Right cardiac atrium (tissue), 5 donors: ENCODE data around the gene DMXL1. TPM values are rescaled to one million over a fixed set of nuclear protein-coding genes. Genes with fewer than 3 reads are reported as not detected.
"Not testable (repeated sequence)": the region's sequence is repeated elsewhere in the genome, so short reads cannot be mapped to it uniquely, and the experiment has no call there.

Experiments used
- ATAC-seq, 2 donors: fragments of 200-7000 bp; cut with Tn5 transposase; one replicate each; pipeline versions ENCODE4 v1.8.0 to v1.9.1; 2020; ENCODE audit warnings: moderate library complexity in 2 of 2, mild to moderate bottlenecking in 1 of 2
- DNase-seq, 3 donors: peaks; one replicate each; pipeline ENCODE4 v3.0.0-alpha.2; 2020
- H3K27ac ChIP-seq: one replicate; pipeline ENCODE4 v1.5.1; 2013; ENCODE audit warnings: mild to moderate bottlenecking, low read length, control low read depth, moderate library complexity
- H3K27me3 ChIP-seq: one replicate; pipeline ENCODE4 v1.6.1; 2013; ENCODE audit not compliant: control insufficient read depth, insufficient read depth
- H3K4me1 ChIP-seq: one replicate; pipeline ENCODE4 v1.6.1; 2013; ENCODE audit warnings: low read length; ENCODE audit not compliant: control insufficient read depth, insufficient read depth
- H3K4me3 ChIP-seq: one replicate; pipeline ENCODE4 v1.5.1; 2013; ENCODE audit warnings: low read length, control low read depth
- H3K9me3 ChIP-seq: one replicate; pipeline ENCODE4 v1.6.1; 2013; ENCODE audit warnings: low read length; ENCODE audit not compliant: control insufficient read depth
- WGBS: extraction: QIAGEN DNeasy Blood & Tissue Kit; methylation state at CpG from one replicate; pipeline ENCODE4 v1.1.7; 2013; 5-methylcytosine and 5-hydroxymethylcytosine counted together
- intact Hi-C, 4 donors: fragments of 100-400 bp; cut with DNase I; formaldehyde crosslinking; loops; one replicate each; pipeline versions ENCODE4 v1.11.0 to v1.14.0; 2022 to 2023
- polyA plus RNA-seq: library from polyadenylated mRNA; stranded (reverse); fragments of 200-250 nt; gene quantifications from one replicate; pipeline ENCODE4 v1.2.3, GENCODE V29; 2013
- total RNA-seq, 4 donors: library from RNA; stranded (reverse); fragmentation: NEBNext Ultra II Directional; extraction: Animal tissue kit (Norgen Biotek cat#: 25700); gene quantifications; one replicate each; pipeline ENCODE4 v1.2.1, GENCODE V29; 2021
- donor health status: healthy with polysubstance abuse.
- donor health status: DM: no; HTN: yes; CAD: no.
- donor health status: DM: no; HTN: no; CAD: no.
- donor health status: DM: no; HTN: yes; CAD: no; lungs with severe emphysema.
- donor health status: DM: yes; HTN: yes; CAD: no.

The DMXL1 gene
- total and polyA plus RNA-seq, 5 donors: 10.8 to 42.3 (median 32.1) TPM

DNA sequence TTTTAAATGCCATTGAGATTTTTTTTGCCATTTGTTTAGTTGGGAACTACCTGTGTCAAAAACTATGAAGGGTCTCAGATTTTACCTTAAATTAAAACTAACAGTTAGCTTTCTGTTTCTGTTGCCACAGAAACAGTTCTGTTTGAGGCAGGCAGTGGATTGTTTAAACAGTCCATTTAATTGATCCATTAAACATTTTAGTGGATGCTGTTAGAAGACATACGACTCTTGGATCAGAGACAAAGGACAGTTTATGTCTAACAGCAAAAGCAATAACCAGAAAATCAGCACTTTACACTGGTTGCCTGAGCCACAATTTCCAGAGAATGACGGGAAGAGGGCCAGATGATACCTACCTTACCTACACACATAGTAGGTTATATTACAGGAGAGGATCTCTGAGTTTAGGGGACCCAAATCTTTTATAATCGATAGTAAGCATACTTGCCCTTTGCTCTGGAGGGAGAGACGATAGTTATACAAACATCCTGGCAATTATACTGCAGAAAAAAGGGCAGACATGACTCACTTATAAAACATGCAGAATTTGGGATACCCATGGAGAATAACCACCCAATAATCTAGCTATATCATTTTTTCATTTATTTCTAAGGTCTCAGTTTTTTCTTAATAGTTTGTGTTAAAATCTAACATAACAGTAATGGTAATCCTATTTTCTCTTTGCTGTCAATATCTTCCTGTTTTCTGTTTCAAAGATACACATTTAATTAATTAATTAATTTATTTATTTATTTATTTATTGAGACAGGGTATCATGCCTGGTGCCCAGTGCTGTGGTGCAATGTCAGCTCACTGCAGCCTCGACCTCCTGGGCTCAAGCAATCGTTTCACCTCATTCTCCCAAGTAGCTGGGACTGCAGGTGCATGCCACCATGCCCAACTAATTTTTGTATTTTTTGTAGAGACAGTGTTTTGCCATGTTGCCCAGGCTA lies 148.2 kb downstream of the DMXL1 start:
- ATAC-seq: no peak
- H3K27me3 ChIP-seq: no peaks in the 10 kb centered on the region
- intact Hi-C loops: no loop called here
- DNase-seq: no peak
- no peak overlapping the region for H3K27ac ChIP-seq
- no peak overlapping the region for H3K4me3 ChIP-seq
- 89% methylated on average over 6 of the region's 6 CpGs for WGBS
- H3K4me1 ChIP-seq: no peaks in the 10 kb centered on the region
- H3K9me3 ChIP-seq: no peaks in the 10 kb centered on the region

DNA sequence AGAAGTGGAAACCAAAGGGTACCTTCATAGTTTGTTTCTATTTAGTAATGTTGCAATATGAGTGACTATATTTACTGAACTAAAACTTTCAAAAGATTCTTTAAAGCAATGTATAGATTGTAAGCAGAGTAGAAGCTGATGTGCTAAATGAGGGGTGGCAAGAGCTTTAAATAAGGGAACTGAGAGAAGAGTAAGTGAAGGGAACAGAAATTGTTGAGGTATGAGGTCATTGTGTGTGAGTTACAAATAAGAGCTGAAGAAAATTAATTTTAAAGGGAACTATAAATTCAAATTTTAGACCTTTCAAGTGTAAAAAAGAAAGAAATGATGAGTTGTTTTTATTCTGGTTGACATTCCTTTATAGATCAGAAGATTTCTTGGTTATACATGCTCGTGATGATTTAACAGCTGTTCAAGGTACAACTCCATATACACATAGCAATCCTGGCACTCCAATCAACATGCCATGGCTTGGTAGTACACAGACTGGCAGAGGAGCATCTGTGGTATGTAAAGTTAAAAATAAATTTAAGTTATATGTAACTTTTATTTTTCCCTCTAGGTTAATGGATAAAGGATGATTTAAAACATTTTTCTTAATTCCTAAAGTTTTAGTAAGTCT lies 149.8 kb downstream of the DMXL1 start:
- intact Hi-C loops: no loop called here
- Histone ChIP-seq H3K27me3 (no peaks in the 10 kb centered on the region), H3K9me3 (no peaks in the 10 kb centered on the region), H3K27ac (no peak overlapping the region), H3K4me1 (no peaks in the 10 kb centered on the region), H3K4me3 (no peak overlapping the region)
- DNase-seq: no peak
- 93% methylated on average over 1 of the region's 1 CpG for WGBS
- no peak for ATAC-seq

DNA sequence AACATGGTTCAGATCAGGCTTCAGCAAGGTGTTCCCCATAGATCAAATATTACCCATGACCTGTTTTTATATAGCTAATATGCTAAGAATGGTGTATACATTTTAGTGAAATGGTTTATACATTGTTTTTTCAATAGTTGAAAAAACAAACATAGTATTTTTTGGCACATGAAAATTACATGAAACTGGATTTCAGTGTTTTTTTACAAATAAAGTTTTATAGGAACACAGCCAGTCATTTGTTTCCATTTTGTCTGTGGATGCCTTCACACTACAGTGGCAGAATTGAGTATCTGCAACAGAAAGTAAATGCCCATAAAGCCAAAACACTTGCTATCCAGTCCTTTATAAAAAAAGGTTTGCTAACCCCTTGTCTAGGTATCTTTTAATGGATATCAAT lies 150.4 kb downstream of the DMXL1 start:
- DNase-seq (no peak), ATAC-seq (no peak)
- Histone ChIP-seq H3K4me3 (no peak overlapping the region), H3K4me1 (no peaks in the 10 kb centered on the region), H3K9me3 (no peaks in the 10 kb centered on the region), H3K27me3 (no peaks in the 10 kb centered on the region), H3K27ac (no peak overlapping the region)
- intact Hi-C loops: no loop called here

DNA sequence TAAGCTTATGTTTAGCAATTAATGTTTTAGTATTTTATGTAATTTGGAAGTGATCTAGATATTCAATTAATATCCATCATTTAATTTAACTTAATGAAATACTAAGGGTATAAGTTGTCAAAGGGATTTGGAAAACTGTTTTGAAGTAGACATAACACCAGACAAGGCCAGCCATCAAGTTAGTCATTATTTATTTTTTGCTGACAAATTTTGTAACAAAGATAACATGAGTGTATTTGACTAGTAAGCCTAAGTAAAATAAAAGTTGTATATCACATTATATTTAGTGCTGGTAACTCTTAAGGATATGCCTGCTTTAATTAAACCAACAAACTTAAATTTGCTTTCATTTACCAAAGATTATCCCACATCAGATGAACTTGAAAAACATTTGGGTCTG lies 159.1 kb downstream of the DMXL1 start:
- Histone ChIP-seq H3K4me3 (no peak overlapping the region), H3K27me3 (no peaks in the 10 kb centered on the region), H3K9me3 (no peaks in the 10 kb centered on the region), H3K27ac (no peak overlapping the region), H3K4me1 (no peaks in the 10 kb centered on the region)
- ATAC-seq: no peak
- no peak for DNase-seq
- intact Hi-C loops: no loop called here

DNA sequence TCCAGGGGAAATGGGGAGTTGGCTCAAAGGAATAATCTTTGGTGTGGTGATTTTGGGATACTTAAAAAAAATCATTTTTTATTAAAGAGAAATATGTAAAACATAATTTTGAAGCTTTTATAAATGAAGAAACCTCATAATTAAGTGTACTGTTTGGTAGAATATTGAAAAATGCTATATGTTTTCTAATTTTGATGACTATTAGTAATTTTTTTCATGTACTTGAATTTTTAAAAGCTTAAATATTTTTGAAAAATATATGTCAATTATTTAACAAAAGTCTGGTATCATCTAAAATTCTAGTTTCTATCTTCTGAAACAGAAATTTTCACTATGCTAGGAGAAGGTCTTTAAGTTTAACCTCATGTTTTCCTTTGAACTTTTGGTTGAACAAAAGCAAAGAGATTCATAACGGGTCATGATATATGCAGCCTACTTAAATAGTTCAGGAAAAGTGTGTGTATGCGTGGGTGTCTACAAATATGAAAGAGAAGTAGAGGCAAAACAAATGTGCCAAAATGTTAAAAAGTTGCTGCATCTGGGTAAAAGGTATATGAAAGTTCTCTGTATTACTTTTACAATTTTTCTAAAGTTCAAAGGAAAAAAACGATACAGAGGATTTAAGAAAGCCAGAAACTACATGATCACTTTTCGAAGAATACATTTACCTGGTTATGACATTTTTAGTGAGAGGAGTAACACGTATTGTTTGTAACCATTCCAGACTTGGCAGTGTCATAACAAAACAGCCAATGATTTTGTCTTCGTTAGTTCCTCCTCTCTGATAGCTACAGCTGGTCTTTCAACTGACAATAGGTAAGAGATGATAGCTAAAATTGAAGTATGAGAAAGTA lies 167.6 kb downstream of the DMXL1 start:
- ATAC-seq (no peak), DNase-seq (no peak)
- H3K9me3 ChIP-seq: no peaks in the 10 kb centered on the region
- H3K27me3 ChIP-seq: no peaks in the 10 kb centered on the region
- intact Hi-C loops: no loop called here
- no peak overlapping the region for H3K4me3 ChIP-seq
- no peak overlapping the region for H3K27ac ChIP-seq
- H3K4me1 ChIP-seq: no peaks in the 10 kb centered on the region
- 92% methylated on average over 6 of the region's 6 CpGs for WGBS

DNA sequence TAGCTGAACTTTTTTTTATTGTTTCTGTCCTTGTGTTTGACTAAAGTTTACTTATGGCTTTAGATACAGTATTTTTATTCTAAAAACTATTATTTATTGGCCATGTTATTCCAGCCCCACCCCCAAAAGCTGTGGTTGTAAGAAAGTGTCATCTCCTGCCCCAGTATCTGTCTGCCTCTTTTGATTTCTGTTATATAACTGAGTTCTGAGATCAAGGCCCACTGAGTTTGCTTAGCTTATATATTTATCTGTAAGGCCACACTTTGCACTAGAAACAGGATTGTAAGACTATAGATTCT lies 168.2 kb downstream of the DMXL1 start:
- H3K9me3 ChIP-seq: no peaks in the 10 kb centered on the region
- H3K4me3 ChIP-seq: no peak overlapping the region
- no peaks in the 10 kb centered on the region for H3K27me3 ChIP-seq
- DNase-seq: no peak
- no peaks in the 10 kb centered on the region for H3K4me1 ChIP-seq
- ATAC-seq: no peak
- H3K27ac ChIP-seq: no peak overlapping the region
- intact Hi-C loops: no loop called here

DNA sequence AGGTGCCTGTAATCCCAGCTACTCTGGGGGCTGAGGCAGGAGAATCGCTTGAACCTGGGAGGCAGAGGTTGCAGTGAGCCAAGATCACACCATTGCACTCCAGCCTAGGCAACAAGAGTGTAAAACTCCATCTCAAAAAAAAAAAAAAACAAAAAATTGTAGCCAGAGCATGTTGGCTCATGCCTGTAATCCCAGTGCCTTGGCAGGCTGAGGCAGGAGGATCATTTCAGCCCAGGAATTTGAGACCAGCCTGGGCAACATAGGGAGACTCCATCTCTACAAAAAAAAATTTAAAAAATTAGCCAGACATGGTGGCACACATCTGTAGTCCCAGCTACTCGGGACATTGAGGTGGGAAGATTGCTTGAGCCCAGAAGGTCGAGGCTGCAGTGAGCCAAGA lies 168.9 kb downstream of the DMXL1 start:
- ATAC-seq, H3K27me3 ChIP-seq, H3K27ac ChIP-seq, H3K4me3 ChIP-seq, H3K9me3 ChIP-seq, DNase-seq, H3K4me1 ChIP-seq, intact Hi-C loops: not testable (repeated sequence)
- 97% methylated on average over 3 of the region's 3 CpGs for WGBS

DNA sequence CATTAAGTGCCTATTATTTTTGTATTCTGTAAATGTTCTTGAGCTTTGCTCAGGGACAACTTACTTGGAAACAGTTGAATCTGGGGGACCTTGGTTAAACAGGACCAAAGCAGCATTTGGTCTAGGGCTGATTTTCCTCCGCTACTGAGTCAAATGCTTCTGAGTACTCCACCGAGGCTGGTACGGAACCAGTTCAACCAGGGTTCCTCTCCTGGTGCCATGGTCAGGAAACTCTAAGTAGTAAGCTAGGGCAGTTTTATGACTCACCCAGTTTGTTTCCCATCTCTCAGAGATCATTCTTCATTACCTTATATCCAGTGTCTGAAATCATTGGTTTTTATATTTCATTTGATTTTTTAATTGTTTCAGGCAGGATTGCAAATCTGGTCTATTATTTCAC lies 173.0 kb downstream of the DMXL1 start:
- 95% methylated on average over 3 of the region's 3 CpGs for WGBS
- Histone ChIP-seq H3K9me3 (no peaks in the 10 kb centered on the region), H3K4me1 (no peaks in the 10 kb centered on the region), H3K4me3 (no peak overlapping the region), H3K27me3 (no peaks in the 10 kb centered on the region), H3K27ac (no peak overlapping the region)
- DNase-seq (no peak), ATAC-seq (no peak)
- intact Hi-C loops: no loop called here

DNA sequence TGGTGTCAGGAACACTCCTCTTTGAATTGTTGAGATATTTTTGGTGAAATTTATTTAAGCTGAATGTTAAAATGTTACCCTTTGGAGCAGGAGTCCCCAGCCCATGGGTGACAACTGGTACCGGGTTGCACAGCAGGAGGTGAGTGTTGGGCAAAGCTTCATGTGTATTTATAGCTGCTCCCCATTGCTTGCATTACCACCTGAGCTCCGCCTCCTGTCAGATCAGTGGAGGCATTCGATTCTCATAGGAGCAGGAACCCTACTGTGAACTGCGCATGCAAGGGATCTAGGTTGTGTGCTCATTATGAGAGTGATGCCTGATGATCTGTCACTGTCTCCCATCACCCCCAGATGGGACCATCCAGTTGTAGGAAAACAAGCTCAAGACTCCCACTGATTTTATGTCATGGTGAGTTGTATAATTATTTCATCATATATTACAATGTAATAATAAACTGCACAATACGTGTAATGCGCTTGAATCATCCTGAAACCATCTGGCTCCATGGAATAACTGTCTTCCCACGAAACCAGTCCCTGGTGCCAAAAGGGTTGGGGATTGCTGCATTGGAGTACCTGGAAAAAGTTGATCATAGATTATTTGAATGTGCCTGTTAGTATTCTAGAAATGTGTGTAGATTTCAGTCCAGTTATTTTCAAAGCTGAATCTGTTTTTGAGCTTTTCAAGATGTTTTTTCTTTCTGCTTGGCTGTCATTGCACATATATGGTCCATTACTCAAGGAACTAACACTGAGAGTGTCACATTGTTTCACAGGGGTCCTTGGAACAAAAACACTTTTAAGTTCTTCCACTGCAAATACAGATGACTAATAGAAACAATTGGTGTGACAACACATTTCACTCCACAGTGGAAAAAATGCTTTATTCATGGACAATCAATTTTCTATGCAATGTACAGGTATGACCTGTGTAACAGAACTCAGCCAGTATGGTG lies 180.3 kb downstream of the DMXL1 start:
- ATAC-seq (no peak), DNase-seq (no peak)
- no peaks in the 10 kb centered on the region for H3K27me3 ChIP-seq
- 92% methylated on average over 7 of the region's 7 CpGs for WGBS
- no peak overlapping the region for H3K27ac ChIP-seq
- no peak overlapping the region for H3K4me3 ChIP-seq
- no peaks in the 10 kb centered on the region for H3K4me1 ChIP-seq
- intact Hi-C loops: no loop called here
- no peaks in the 10 kb centered on the region for H3K9me3 ChIP-seq

DNA sequence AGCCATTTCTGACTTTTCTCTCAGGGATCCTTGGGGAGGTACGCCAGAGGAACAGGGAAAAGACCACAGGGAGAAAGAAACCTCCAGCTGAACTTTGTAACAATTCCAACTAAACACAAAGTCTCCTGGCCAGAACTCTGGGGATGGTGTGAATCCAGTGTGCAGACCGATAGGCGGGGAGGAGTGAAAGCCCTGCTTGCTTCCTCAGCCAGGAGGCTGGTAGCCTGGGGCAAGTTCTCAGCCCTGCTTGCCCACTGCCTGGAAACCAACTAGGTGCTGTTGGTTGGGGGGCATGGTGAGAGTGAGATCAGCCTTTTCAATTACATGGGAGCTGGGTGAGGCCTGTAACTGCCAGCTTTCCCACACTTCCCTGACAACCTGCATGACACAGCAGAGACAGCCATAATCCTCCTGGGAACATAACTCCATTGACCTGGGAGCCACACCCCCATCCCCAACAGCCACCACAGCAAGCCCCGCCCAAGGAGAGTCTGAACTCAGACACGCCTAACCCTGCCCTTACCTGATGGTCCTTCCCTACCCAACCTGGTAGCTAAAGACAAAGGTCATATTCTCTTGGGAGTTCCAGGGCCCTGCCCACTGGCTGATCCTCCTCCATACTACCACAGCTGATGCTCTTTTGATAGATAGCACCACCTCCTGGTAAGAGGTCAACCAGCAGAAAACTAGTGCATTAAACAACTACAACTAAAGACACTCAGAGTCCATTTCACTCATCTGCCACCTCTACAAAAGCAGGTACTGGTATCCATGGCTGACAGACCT lies 184.9 kb downstream of the DMXL1 start:
- no peak overlapping the region for H3K27ac ChIP-seq
- intact Hi-C loops: no loop called here
- H3K27me3 ChIP-seq: no peaks in the 10 kb centered on the region
- DNase-seq (no peak), ATAC-seq (peak in 1 of 2 donors; percentile 52)
- 94% methylated on average over 5 of the region's 5 CpGs for whole genome bisulfite sequencing
- H3K9me3 ChIP-seq: no peaks in the 10 kb centered on the region
- no peak overlapping the region for H3K4me3 ChIP-seq
- no peaks in the 10 kb centered on the region for H3K4me1 ChIP-seq
